Keratinocyte (primary cell): ENCODE data around the gene TBL2.

Source experiments
- CTCF ChIP-seq, 3 experiments: IDR thresholded peaks in 1 of 3; conservative IDR thresholded peaks in 1 of 3; optimal IDR thresholded peaks in 1 of 3; 2 replicates in 2 of 3; 3 replicates in 1 of 3; pipeline versions ENCODE3 to v1.5.1; 2011; ENCODE audit warnings: low read length in 3 of 3, mild to moderate bottlenecking in 3 of 3, moderate library complexity in 2 of 3, control low read depth in 1 of 3, inconsistent platforms in 1 of 3; ENCODE audit not compliant: insufficient read depth in 2 of 3; ENCODE audit errors: extremely low read depth in 1 of 3
- EZH2 ChIP-seq: IDR thresholded peaks from one replicate; pipeline ENCODE4 v1.6.1; 2012; ENCODE audit warnings: inconsistent platforms, mild to moderate bottlenecking, low read length, moderate library complexity

- TF ChIP-seq CTCF (optimal IDR thresholded peaks at IDR 0.05 in 1 of 3, IDR thresholded peaks at IDR 0.05 in 1 of 3, conservative IDR thresholded peaks at IDR 0.05 in 1 of 3; ENCODE audit: extremely low read depth in 1 of 3, insufficient read depth in 2 of 3, low read length in 3 of 3): no peak
- no peak for TF ChIP-seq EZH2
Measured at GRCh38 chr7:73547841-73548240, 30.5 kb downstream of the TBL2 start.
